Measurements from ENCODE around the gene SYDE2.
"Not testable (repeated sequence)": the region's sequence is repeated elsewhere in the genome, so short reads cannot be mapped to it uniquely, and the experiment has no call there.

Gene SYDE2

GRCh38 chr1:85200463-85201339, at the start of gene SYDE2:
Gene SYDE2 (minus strand): TSS chr1:85201016. CDS start chr1:85200996, 20 bp downstream.
- DNase-seq (ENCODE audit: low spot score), result peak; percentile 18

GRCh38 chr1:85249042-85249441, 48.2 kb upstream of the SYDE2 start:
- not testable (repeated sequence) for DNase-seq (ENCODE audit: low spot score)

- DNase-seq (ENCODE audit: low spot score), result no peak
Measured at GRCh38 chr1:85245891-85246290, 45.1 kb upstream of the SYDE2 start.

- no peak for DNase-seq (ENCODE audit: low spot score)
Measured at GRCh38 chr1:85245456-85245855, 44.6 kb upstream of the SYDE2 start.

- no peak for DNase-seq (ENCODE audit: low spot score)
Measured at GRCh38 chr1:85244271-85245061, 43.6 kb upstream of the SYDE2 start.

GRCh38 chr1:85243372-85243771, 42.6 kb upstream of the SYDE2 start:
- no peak for DNase-seq (ENCODE audit: low spot score)

- no peak for DNase-seq (ENCODE audit: low spot score)
Measured at GRCh38 chr1:85240643-85241042, 39.8 kb upstream of the SYDE2 start.

GRCh38 chr1:85240174-85240601, 39.4 kb upstream of the SYDE2 start:
- no peak for DNase-seq (ENCODE audit: low spot score)

- no peak for DNase-seq (ENCODE audit: low spot score)
Measured at GRCh38 chr1:85237613-85238012, 36.8 kb upstream of the SYDE2 start.

GRCh38 chr1:85230305-85230977, 29.6 kb upstream of the SYDE2 start:
- no peak for DNase-seq (ENCODE audit: low spot score)

GRCh38 chr1:85229574-85230097, 28.8 kb upstream of the SYDE2 start:
- no peak for DNase-seq (ENCODE audit: low spot score)

- DNase-seq (ENCODE audit: low spot score), result no peak
Measured at GRCh38 chr1:85228972-85229371, 28.2 kb upstream of the SYDE2 start.

GRCh38 chr1:85225624-85226380, 25.0 kb upstream of the SYDE2 start:
- no peak for DNase-seq (ENCODE audit: low spot score)

- no peak for DNase-seq (ENCODE audit: low spot score)
Measured at GRCh38 chr1:85224734-85225623, 24.2 kb upstream of the SYDE2 start.

- no peak for DNase-seq (ENCODE audit: low spot score)
Measured at GRCh38 chr1:85224295-85224694, 23.5 kb upstream of the SYDE2 start.

- DNase-seq (ENCODE audit: low spot score), result no peak
Measured at GRCh38 chr1:85223334-85223733, 22.5 kb upstream of the SYDE2 start.

- DNase-seq (ENCODE audit: low spot score), result no peak
Measured at GRCh38 chr1:85220756-85221201, 20.0 kb upstream of the SYDE2 start.

- no peak for DNase-seq (ENCODE audit: low spot score)
Measured at GRCh38 chr1:85219853-85220610, 19.2 kb upstream of the SYDE2 start.

- no peak for DNase-seq (ENCODE audit: low spot score)
Measured at GRCh38 chr1:85216697-85217096, 15.9 kb upstream of the SYDE2 start.

GRCh38 chr1:85214654-85215053, 13.8 kb upstream of the SYDE2 start:
- no peak for DNase-seq (ENCODE audit: low spot score)
